ENCODE measurements around the gene AHI1.
"Not testable (repeated sequence)": the region's sequence is repeated elsewhere in the genome, so short reads cannot be mapped to it uniquely, and the experiment has no call there.

Gene AHI1

DNA sequence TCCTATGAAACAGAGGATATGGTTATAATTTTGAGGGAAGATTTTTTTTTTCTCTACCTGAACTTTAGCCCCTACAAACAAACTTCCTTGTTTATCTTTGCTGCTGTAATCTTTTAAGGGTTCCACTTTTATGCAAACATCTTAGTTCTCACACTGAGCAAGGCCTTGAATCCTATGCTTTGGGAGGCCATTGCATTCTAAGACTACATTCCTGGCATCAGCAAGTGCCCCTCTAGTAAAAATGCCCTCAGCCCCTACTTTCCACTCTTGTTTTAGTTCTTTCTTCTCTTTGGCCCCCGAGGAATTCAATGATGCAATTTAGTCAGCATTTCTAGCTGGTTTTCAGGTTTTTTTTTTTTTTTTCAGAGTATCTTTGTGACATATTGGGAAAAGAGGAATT is 8.1 kb upstream of the AHI1 start:
- no peak for DNase-seq

- no peak for DNase-seq
Observed at GRCh38 chr6:135505222-135505621, 7.7 kb upstream of the AHI1 start.

DNA sequence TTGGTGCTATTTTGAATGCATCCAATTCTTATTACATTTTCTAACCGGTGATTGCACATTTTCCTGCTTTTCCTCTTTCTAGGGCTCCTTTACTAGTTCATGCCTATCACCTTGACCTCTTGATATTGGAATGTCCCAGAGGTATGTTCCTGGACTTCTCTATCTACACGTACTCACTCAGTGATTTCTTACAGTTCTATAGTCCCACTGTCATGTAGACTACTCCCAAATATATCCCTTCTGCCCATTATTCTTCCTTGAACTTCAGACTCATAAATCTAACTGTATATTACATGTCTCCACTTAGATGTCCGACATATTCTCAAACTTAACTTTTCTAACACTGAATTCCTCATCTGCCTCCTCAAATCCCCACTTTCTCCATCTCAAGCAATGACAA is 7.2 kb upstream of the AHI1 start:
- no peak for DNase-seq

DNA sequence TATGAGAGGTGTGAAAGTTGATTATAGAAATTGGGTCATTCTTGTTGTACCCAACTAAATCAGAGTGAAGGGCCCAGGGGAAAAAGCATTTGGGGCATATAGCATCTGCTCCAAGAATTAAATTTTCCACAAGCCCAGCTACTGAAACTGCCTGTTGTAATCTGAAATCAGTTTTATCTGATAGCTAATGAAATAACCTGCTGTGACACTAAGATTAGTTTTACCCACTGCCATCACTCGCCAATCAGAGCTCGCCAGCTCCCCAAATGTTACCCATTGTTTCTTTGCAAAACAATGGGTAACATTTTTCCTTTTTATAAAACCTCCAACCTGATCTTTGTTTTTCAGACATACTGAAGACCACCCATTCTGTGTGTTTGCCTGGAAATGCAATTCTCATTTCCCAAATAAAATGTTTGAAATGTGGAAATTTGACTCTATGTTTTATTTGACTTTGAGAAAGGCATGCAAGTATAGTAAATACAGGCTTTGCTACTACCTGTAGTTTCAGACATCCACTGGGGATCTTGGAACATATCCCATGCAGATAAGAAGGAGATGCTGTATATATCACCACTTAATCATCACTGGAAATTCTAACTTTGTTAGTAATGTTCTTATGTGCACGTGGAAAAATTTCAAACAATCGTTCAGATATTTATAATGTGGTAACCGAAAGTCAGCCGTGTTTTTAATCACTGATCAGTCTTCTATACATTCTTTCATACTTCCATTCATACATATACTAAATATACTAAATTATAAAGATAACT is 6.3 kb upstream of the AHI1 start:
- DNase-seq, result no peak

DNA sequence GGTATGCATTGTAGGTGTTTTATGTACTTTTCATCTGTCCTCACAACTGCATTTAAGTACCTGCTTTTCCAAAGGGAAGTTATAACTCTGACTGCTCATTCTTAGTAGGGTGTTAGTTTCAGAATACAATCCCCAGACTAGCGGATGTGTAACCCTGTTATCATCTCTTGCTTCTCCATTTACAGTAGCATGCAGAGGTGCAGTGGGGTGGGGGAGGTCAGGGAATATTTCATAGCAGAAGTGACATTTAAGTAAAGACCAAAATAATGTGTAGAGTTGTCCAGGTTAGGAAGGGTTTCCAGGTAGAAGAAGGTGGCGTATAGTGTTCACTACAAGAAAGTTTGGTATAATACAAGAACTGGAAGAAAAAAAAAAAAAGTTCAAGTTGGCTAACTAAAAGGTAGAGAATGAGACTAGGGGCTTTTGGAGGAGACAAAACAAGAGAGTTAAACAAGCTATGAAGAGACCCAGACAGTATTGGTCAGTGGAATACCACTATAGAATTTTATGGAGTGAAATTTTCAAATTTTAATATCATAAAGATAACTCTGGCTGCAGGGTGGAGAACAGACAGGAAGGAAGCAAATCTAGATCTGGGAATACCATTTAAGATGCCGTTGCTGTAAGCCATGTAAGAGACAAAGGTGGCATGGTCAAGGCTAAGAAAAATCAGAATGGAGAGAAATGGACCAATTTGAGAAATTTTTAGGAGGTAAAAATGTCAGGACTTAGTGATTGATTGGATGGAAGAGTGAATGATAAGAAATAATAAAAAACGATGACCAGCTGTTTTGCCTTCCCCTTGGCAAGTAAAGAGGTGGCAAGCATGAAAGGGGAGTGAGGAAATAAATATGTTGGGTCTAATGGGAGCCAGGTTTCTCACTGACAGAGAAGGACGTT is 2.2 kb upstream of the AHI1 start:
- no peak for DNase-seq

DNA sequence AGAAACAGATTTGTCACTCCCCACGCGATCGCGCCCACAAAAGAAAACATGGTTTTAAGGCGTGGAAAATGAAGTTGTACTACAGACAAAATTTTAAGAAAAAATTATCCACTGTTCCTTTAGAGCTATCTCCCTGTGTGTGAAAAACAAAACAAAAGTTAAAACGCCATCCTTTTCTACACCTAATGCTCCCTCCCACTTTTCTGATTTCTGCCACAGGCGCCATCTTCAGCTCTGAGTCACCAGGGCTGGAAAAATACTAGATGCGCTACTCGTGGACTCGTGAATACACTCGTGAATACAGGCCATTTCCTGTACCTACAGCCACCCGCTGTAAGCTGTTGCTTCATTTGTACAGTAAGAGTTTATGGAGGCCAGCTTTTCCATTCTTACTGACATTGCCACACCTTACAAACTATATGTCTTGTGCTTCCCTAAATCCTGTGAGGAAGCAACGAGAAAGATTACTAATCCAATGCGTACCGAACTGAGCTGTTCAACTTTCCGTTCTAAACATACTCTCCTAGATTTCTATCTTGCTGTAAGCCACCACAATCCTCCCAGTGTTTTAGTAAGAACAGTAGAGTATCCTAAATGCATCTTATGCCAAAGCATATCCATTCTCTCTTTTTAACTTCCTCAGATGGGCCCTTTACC is 773 bp upstream of the AHI1 start:
- peak; percentile 76 to 78 for DNase-seq

DNA sequence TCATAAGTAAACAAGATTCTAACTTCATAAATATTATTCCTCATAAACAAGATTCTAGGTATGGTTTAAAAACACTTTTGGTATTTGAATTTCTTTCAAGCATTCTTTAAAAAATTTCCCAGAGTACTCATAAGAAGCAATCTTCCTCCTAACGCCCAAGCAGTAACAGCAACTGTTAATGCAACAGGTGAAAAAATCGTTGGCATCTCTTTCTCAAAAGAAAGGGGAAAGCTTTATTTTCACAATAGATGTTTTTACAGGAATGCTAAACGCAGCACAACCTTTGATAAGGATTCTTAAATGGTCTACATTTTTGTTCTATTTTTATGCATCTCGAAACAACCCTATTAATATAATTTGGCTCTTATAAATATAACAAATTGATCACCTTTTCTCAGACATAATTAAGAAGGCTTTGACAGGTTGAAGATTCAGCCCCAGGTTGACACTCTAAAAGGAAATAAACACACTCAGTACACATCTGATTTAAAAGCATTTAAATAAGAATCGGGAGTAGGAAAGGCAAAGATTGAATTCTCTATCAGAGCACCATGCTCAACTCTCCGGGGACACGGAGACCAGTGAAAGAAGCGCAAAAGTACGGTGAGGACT is 634 bp downstream of the AHI1 start:
- DNase-seq, result no peak

- no peak for DNase-seq
Observed at GRCh38 chr6:135493218-135493961, 4.2 kb downstream of the AHI1 start.

DNA sequence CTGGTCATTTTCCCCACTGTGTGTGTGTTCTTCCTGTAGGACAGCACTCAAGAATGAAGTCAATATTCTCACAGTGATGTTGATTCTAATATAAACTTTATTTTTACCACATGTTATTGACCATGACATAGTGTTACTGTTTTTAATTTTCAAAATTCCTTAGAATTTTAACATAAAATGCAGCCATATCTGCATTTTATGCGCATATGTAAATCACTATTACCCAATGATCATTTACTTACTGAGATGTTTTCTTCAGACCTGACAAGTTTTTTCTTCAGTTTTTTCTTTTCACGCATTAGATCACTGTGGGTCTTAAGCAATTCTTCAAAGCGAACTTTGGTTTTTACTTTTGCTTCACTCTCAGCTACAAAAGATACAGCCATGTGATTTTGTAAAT is 7.2 kb downstream of the AHI1 start:
- DNase-seq, result no peak

DNA sequence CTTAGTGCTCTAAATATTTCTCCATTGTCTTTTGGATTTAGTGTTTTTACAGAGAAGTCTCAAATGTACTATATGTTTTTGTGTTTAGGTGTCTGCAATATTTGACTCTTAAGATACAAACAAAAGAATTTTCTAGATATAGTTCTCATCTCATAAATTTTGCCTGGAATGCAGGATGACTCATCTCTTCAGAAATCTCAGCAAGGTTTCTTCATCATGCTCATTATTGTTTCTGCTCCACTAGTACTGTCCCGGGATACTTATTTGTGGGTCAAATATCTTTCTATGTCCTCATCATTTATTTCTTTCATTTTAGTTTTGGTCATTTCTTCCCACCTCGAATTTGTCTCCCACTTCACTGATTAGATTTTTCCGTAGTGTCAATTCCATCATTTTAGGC is 9.5 kb downstream of the AHI1 start:
- DNase-seq, result no peak

DNA sequence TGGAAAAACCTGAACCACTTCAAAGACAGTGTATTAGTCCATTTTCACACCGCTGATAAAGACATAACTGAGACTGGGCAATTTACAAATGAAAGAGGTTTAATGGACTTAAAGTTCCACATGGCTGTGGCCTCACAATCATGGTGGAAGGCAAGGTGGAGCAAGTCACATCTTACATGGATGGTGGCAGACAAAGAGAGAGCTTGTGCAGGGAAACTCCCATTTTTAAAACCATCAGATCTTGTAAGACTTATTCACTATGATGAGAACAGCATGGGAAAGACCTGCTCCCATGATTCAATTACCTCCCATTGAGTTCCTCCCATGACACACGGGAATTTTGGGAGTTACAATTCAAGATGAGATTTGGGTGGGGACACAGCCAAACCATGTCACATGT is 13.6 kb downstream of the AHI1 start:
- DNase-seq, result not testable (repeated sequence)

DNA sequence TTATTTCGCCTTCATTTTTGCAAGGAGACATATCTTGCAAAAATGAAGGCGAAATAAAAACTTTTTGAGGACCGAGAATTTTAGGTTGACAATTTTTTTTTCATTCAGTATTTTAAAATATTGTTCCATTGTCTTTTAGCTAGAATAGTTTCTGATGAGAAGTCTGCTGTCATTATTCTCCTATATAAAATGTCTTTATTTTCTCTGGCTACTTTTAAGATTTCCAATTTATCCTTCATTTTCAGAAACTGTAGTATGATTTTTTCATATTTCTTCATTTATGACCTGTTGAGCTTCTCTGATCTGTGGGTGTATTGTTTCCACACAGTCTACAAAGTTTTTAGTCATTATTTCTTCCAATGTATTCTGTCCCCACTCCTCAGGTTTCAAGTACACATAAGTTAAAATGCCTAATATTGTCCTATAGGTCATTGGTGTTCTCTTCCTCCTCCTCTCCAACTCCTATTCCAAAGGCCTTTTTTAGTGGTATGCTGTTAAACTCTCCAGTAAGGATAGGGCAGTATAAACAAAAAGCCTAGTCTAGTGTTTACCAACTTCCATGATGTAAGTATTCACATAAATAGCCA is 15.7 kb downstream of the AHI1 start:
- DNase-seq, result no peak

DNA sequence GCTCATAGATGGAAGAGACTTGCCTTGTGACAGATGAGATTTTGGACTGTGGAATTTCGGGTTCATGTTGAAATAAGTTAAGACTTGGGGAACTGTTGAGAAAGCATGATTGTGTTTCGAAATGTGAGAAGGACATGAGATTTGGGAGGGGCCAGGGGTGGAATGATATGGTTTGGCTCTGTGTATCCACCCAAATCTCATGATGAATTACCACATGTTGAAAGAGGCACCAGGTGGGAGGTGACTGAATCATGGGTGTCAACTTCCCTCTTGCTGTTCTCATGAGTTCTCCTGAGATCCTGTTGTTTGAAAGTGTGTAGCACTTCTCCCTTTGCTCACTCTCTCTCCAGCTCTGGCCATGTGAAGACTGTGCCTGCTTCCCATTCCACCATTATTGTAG is 17.9 kb downstream of the AHI1 start:
- no peak for DNase-seq

DNA sequence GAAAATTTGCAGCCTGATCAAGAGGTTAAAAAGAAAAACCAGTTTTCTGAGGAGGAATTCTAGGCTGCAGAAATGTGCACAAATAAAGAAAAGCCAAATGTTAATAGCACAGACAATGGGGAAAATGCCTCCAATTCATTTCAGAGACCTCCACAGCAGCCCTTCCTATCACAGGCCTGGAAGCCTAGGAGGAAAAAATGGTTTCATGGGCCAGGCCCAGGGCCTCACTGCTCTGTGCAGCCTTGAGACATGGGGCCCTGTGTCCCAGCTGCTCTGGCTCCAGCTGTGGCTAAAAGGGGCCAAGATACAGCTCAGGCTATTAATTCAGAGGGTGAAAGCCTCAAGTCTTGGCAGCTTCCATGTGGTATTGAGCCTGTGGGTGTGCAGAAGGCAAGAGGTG is 18.9 kb downstream of the AHI1 start:
- DNase-seq, result no peak

DNA sequence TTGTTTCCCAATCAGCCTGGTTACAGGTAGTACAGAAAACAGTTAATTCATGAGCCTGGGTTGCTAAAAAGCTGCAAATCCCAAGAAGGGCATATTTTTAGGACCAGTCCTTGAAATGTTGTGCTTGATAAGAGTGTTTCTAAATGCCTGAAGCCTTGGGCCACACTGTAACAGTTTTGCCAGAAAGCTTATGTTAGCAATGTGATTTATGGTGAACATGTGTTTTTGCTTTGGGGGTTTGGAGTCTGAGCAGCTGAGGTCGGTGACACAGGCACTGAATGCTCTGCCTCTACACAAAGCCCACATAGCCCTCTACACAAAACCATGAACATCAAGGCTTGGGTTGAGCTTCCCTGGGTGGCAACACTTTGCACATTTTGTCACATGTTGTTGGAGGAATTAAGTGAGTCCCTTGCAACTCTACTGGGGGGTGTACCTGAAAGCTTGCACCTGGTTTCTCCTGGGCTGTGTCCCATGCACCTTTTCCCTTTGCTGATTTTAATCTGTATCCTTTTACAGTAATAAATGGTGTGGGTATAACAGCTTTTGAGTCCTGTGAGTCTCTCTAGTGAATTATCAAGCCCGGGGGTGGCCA is 22.2 kb downstream of the AHI1 start:
- no peak for DNase-seq

DNA sequence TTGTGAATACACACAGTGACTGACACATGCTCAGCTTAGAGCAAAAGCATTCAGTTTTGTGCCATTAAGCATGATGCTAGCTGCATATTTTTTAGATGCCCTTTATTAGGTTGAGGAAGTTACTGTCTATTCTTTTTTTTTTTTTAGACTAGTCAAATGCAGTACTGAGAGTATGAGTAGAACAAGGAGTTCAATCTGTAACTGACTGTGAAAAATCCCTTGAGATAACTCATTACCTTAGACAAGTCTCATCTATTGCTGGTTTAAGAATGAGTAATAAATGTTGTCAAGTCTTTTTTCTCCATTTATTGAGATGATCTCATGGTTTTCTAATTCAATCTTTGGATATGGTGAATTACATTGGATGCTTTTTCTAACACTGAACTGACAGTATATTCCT is 23.2 kb downstream of the AHI1 start:
- DNase-seq, result no peak

- DNase-seq, result no peak
Observed at GRCh38 chr6:135465903-135466302, 31.6 kb downstream of the AHI1 start.

DNA sequence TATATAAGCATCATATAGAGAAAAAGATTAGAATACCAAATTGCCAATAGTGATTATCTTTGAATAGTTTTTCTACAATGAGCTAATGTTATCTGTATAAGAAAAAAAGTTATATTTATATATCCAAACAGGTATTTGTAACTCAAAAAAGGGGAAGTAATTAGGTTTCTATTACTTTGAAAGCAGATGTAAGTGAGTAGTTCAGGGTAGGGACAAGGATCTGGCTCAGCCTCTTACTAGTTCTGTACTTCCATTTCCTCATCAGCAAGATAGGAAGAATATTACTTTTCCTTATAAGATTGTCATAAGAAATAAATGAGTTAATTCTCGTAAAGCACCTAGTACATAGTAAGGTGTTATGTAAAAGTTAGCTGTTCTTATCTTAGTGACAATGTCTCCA is 32.2 kb downstream of the AHI1 start:
- DNase-seq, result no peak

DNA sequence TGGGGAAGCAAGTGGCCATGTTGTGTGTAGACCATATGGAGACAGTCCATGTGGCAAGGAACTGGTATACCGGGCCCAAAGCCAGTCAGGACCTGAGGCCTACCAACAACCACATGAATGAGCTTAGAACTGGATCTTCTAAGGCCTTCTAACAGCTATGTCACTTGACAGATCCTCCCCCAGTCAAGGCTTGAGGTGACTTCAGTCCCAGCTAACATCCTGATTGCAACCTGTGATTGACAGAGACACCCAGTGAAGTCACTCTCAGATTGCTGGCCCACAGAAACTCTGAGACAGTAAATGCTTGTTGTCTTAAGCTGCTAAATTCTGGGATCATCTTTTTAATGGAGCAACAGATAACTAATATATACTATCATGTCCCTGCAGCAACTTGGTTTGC is 32.9 kb downstream of the AHI1 start:
- DNase-seq, result no peak

- DNase-seq, result no peak
Observed at GRCh38 chr6:135461208-135461607, 36.3 kb downstream of the AHI1 start.

- DNase-seq, result no peak
Observed at GRCh38 chr6:135458051-135458450, 39.5 kb downstream of the AHI1 start.
